Liver (tissue), 9 donors: Measurements from ENCODE around the gene SLC8A1. TPM values are rescaled to one million over a fixed set of nuclear protein-coding genes. Genes with fewer than 3 reads are reported as not detected.
A peak's percentile ranks its signal among the peaks of the same experiment; 100 is the strongest.

Source experiments
- DNase-seq: peaks from one replicate; pipeline ENCODE4 v3.0.0-alpha.2; 2017; ENCODE audit warnings: low spot score
- H3K27ac ChIP-seq, 2 donors: one replicate each; pipeline ENCODE4 v1.7.0; 2013; ENCODE audit warnings: inconsistent platforms in 2 of 2, low read length in 2 of 2, control low read depth in 1 of 2, low read depth in 1 of 2, mild to moderate bottlenecking in 1 of 2
- H3K27me3 ChIP-seq, 4 donors: one replicate each; pipeline versions ENCODE4 v1.6.1 to v1.7.0; 2013; ENCODE audit warnings: low read length in 3 of 4, inconsistent platforms in 1 of 4, mild to moderate bottlenecking in 1 of 4, moderate library complexity in 1 of 4; ENCODE audit not compliant: control insufficient read depth in 4 of 4, insufficient read depth in 4 of 4
- H3K36me3 ChIP-seq, 4 donors: one replicate each; pipeline versions ENCODE4 v1.6.1 to v1.7.0; 2013; ENCODE audit warnings: low read length in 3 of 4, mild to moderate bottlenecking in 3 of 4, low read depth in 1 of 4, moderate library complexity in 1 of 4; ENCODE audit not compliant: control insufficient read depth in 4 of 4, insufficient read depth in 3 of 4
- H3K4me1 ChIP-seq, 4 donors: one replicate each; pipeline versions ENCODE4 v1.6.1 to v1.7.0; 2013; ENCODE audit warnings: low read length in 3 of 4, mild to moderate bottlenecking in 3 of 4, moderate library complexity in 1 of 4; ENCODE audit not compliant: control insufficient read depth in 4 of 4, insufficient read depth in 4 of 4
- H3K4me3 ChIP-seq, 3 donors: one replicate each; pipeline versions ENCODE4 v1.6.1 to v1.7.0; 2013; ENCODE audit warnings: low read length in 3 of 3, control low read depth in 1 of 3, low read depth in 1 of 3, mild to moderate bottlenecking in 1 of 3
- H3K9ac ChIP-seq, 2 donors: one replicate each; pipeline ENCODE4 v1.7.0; 2013; ENCODE audit warnings: low read length in 2 of 2, mild to moderate bottlenecking in 2 of 2, moderate library complexity in 2 of 2, control low read depth in 1 of 2, low read depth in 1 of 2
- H3K9me3 ChIP-seq, 4 donors: one replicate each; pipeline versions ENCODE4 v1.6.1 to v1.7.0; 2013; ENCODE audit warnings: low read length in 3 of 4; ENCODE audit not compliant: control insufficient read depth in 4 of 4
- ATF3 ChIP-seq: IDR thresholded peaks from 2 replicates; pipeline ENCODE4 v1.6.1; 2016; ENCODE audit warnings: antibody characterized with exemption
- CTCF ChIP-seq: fragments of 150-350 bp; IDR thresholded peaks from 2 replicates; pipeline ENCODE4 v1.5.1; 2017; ENCODE audit warnings: improper control_type of control experiment, low read depth, low read length; ENCODE audit not compliant: missing input control
- EGR1 ChIP-seq, 2 donors: IDR thresholded peaks; 2 replicates each; pipeline ENCODE4 v1.6.1; 2016 to 2018; ENCODE audit warnings: antibody characterized with exemption in 2 of 2, low read depth in 2 of 2
- FOXA1 ChIP-seq: IDR thresholded peaks from 2 replicates; pipeline ENCODE4 v1.6.1; 2016; ENCODE audit warnings: antibody characterized with exemption
- FOXA2 ChIP-seq: IDR thresholded peaks from 2 replicates; pipeline ENCODE4 v1.6.1; 2016; ENCODE audit warnings: antibody characterized with exemption
- GABPA ChIP-seq, 2 donors: IDR thresholded peaks in 1 of 2; conservative IDR thresholded peaks in 1 of 2; 2 replicates each; pipeline ENCODE4 v1.6.1; 2016; ENCODE audit warnings: antibody characterized with exemption in 2 of 2, mild to moderate bottlenecking in 1 of 2, moderate library complexity in 1 of 2
- HNF4A ChIP-seq, 2 donors: conservative IDR thresholded peaks; 2 replicates each; pipeline ENCODE4 v1.6.1; 2016; ENCODE audit warnings: antibody characterized with exemption in 2 of 2, mild to moderate bottlenecking in 2 of 2
- HNF4G ChIP-seq: IDR thresholded peaks from 2 replicates; pipeline ENCODE4 v1.6.1; 2016; ENCODE audit warnings: antibody characterized with exemption
- JUND ChIP-seq, 2 donors: IDR thresholded peaks; 2 replicates each; pipeline ENCODE4 v1.6.1; 2016; ENCODE audit warnings: antibody characterized with exemption in 2 of 2
- MAX ChIP-seq: IDR thresholded peaks from 2 replicates; pipeline ENCODE4 v1.6.1; 2016; ENCODE audit warnings: antibody characterized with exemption
- NR2F2 ChIP-seq: IDR thresholded peaks from 2 replicates; pipeline ENCODE4 v1.6.1; 2016; ENCODE audit warnings: antibody characterized with exemption
- RAD21 ChIP-seq, 2 donors: IDR thresholded peaks; 2 replicates each; pipeline ENCODE4 v1.6.1; 2016; ENCODE audit warnings: antibody characterized with exemption in 2 of 2, mild to moderate bottlenecking in 2 of 2
- RXRA ChIP-seq, 2 donors: IDR thresholded peaks; 2 replicates each; pipeline ENCODE4 v1.6.1; 2017 to 2018; ENCODE audit warnings: antibody characterized with exemption in 2 of 2, mild to moderate bottlenecking in 1 of 2
- SP1 ChIP-seq: IDR thresholded peaks from 2 replicates; pipeline ENCODE4 v1.6.1; 2018; ENCODE audit warnings: antibody characterized with exemption, mild to moderate bottlenecking
- TAF1 ChIP-seq: conservative IDR thresholded peaks from 2 replicates; pipeline ENCODE4 v1.6.1; 2016; ENCODE audit warnings: antibody characterized with exemption, mild to moderate bottlenecking
- YY1 ChIP-seq: IDR thresholded peaks from 2 replicates; pipeline ENCODE4 v1.6.1; 2016; ENCODE audit warnings: antibody characterized with exemption, mild to moderate bottlenecking
- ZBTB33 ChIP-seq: IDR thresholded peaks from 2 replicates; pipeline ENCODE4 v1.6.1; 2016; ENCODE audit warnings: antibody characterized with exemption
- WGBS: extraction: QIAGEN DNeasy Blood & Tissue Kit; methylation state at CpG from one replicate; pipeline ENCODE4 v1.1.7; 2013; 5-methylcytosine and 5-hydroxymethylcytosine counted together
- polyA plus RNA-seq, 2 donors: library from polyadenylated mRNA; stranded (reverse) in 1 of 2; unstranded in 1 of 2; fragments of 200-250 nt in 1 of 2; fragments of >200 nt in 1 of 2; fragmentation: Nextera tagmentation in 1 of 2; extraction: Ambion mirVana in 1 of 2; gene quantifications; one replicate each; pipeline versions ENCODE4 v1.2.1 to v1.2.3, GENCODE V29; 2013 to 2015
- total RNA-seq, 2 donors: library from RNA; depleted of rRNA; stranded (reverse); fragments of >200 nt; gene quantifications; one replicate each; pipeline ENCODE4 v1.2.3, GENCODE V29; 2014
- donor health status: healthy.
- donor health status: healthy.
- donor health status: healthy.
- donor health status: healthy.
- donor health status: healthy.

SLC8A1 gene
- total and polyA plus RNA-seq, 4 donors, result 1.2 to 18.5 (median 8.2) TPM

- Histone ChIP-seq H3K9me3 (no peaks in the 10 kb centered on the region), H3K27ac (peak overlapping the region in 1 of 2 donors; percentile 11), H3K9ac (no peak overlapping the region), H3K36me3 (no peaks in the 10 kb centered on the region), H3K4me1 (no peaks in the 10 kb centered on the region), H3K4me3 (no peak overlapping the region), H3K27me3 (no peaks in the 10 kb centered on the region)
- no peak for DNase-seq
- 53% methylated on average over 5 of the region's 5 CpGs for WGBS
- TF ChIP-seq FOXA1 (no peak), RXRA (IDR thresholded peaks at IDR 0.05) (no peak)
These were observed 19.2 kb upstream of the SLC8A1 start for GRCh38 chr2:40470822-40471813.

GRCh38 chr2:40466935-40467572, 15.2 kb upstream of the SLC8A1 start:
- Histone ChIP-seq H3K9me3 (no peaks in the 10 kb centered on the region), H3K27ac (no peak overlapping the region), H3K36me3 (no peaks in the 10 kb centered on the region), H3K4me1 (no peaks in the 10 kb centered on the region), H3K4me3 (no peak overlapping the region), H3K9ac (no peak overlapping the region), H3K27me3 (no peaks in the 10 kb centered on the region)
- TF ChIP-seq MAX (no peak), YY1 (no peak), HNF4A (conservative IDR thresholded peaks at IDR 0.05) (no peak), HNF4G (no peak)
- WGBS, result 59% methylated on average over 2 of the region's 2 CpGs
- DNase-seq, result no peak

GRCh38 chr2:40466332-40466906, 14.5 kb upstream of the SLC8A1 start:
- H3K9ac ChIP-seq, result no peak overlapping the region
- DNase-seq, result no peak
- H3K9me3 ChIP-seq, result no peaks in the 10 kb centered on the region
- no peak overlapping the region for H3K27ac ChIP-seq
- H3K4me3 ChIP-seq, result no peak overlapping the region
- H3K36me3 ChIP-seq, result no peaks in the 10 kb centered on the region
- no peaks in the 10 kb centered on the region for H3K27me3 ChIP-seq
- no peaks in the 10 kb centered on the region for H3K4me1 ChIP-seq
- 83% methylated on average over 3 of the region's 3 CpGs for WGBS
- no peak for TF ChIP-seq RXRA (IDR thresholded peaks at IDR 0.05)
- TF ChIP-seq FOXA2, result no peak
- no peak for TF ChIP-seq EGR1 (IDR thresholded peaks at IDR 0.05; ENCODE audit: low read depth in 2 of 2)
- TF ChIP-seq NR2F2, result no peak
- no peak for TF ChIP-seq GABPA (IDR thresholded peaks at IDR 0.05 in 1 of 2, conservative IDR thresholded peaks at IDR 0.05 in 1 of 2)
- no peak for TF ChIP-seq FOXA1
- no peak for TF ChIP-seq MAX
- TF ChIP-seq HNF4A (conservative IDR thresholded peaks at IDR 0.05), result no peak
- TF ChIP-seq RAD21 (IDR thresholded peaks at IDR 0.05), result no peak
- TF ChIP-seq CTCF, result no peak
- TF ChIP-seq HNF4G, result no peak
- no peak for TF ChIP-seq ZBTB33
- TF ChIP-seq YY1, result no peak
- no peak for TF ChIP-seq TAF1
- TF ChIP-seq SP1, result no peak
- no peak for TF ChIP-seq JUND (IDR thresholded peaks at IDR 0.05)
- TF ChIP-seq ATF3, result no peak
